ENCODE data around the gene STBD1. TPM values are rescaled to one million over a fixed set of nuclear protein-coding genes. Genes with fewer than 3 reads are reported as not detected.
"Not testable (repeated sequence)": the region's sequence is repeated elsewhere in the genome, so short reads cannot be mapped to it uniquely, and the experiment has no call there.

Gene STBD1
- total and polyA plus RNA-seq, 3 experiments from 2014 or later: 0.26 to 1.8 TPM; not detected in 1

DNA sequence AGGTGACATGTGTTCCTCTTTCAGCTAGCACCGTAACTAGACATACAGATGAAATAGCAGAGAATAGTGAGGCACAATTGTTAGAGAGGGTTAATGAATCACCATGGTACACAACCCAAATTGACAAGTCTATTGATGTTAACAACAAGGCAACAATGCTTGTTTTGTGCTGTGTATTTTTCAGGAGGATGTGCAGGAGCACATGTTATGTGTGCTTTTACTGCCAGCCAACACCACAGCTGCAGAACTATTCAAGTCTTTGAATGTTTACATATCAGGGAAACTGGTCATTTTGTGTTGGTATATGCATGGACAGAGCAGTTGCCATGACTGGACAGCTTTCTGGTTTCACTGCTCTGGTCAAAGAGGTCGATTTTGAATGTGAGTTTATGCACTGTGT lies 32.8 kb downstream of the STBD1 start:
- no peak overlapping the region for H3K4me3 Mint-ChIP-seq
- H3K36me3 ChIP-seq (ENCODE audit: insufficient read depth, low read length): no peaks in the 10 kb centered on the region
- no peak for DNase-seq
- H3K4me1 ChIP-seq (ENCODE audit: insufficient read depth, low read length): no peaks in the 10 kb centered on the region
- H3K27me3 Mint-ChIP-seq: peaks cover 3 to 24% of the 10 kb centered on the region in 2 donors
- H3K9me3 ChIP-seq (ENCODE audit: low read length): no peaks in the 10 kb centered on the region
- no peak overlapping the region for H3K4me3 ChIP-seq (ENCODE audit: low read length)
- peaks cover 0 to 4% (median 0%) of the 10 kb centered on the region in 3 donors for H3K4me1 Mint-ChIP-seq
- H3K27ac ChIP-seq (ENCODE audit: low read depth, low read length): no peak overlapping the region
- POLR2A ChIA-PET: no interaction called here
- CTCF ChIA-PET: no interaction called here
- no peaks in the 10 kb centered on the region for H3K9me3 Mint-ChIP-seq
- H3K27me3 ChIP-seq (ENCODE audit: insufficient read depth, low read length, poor library complexity, severe bottlenecking): no peaks in the 10 kb centered on the region
- peaks cover 0 to 8% (median 0%) of the 10 kb centered on the region in 3 donors for H3K36me3 Mint-ChIP-seq
- H3K27ac Mint-ChIP-seq: no peak overlapping the region

DNA sequence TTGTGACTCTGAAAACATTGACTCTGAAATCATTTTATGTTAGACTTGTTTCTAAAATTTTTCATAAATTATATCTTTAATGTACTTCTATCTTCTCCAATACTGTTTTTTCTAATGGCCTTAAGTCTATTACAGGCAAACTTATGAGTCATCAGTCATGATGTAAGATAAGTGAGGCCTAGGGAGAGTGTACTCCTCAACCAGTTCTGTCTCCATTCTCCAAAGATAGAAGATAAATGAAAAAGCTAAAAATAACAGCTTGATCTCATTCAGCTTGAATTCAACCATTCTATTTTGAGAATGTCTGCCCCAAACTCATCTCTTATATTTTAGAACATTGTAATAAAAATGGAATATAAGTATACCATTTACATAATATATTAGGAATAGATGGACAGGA lies 34.5 kb downstream of the STBD1 start:
- Mint-ChIP-seq H3K27me3 (peaks cover 3 to 20% of the 10 kb centered on the region in 2 donors), H3K4me1 (peaks cover 0 to 4% (median 0%) of the 10 kb centered on the region in 3 donors), H3K36me3 (peaks cover 0 to 11% (median 0%) of the 10 kb centered on the region in 3 donors), H3K27ac (no peak overlapping the region), H3K9me3 (peaks cover 0 to 5% (median 0%) of the 10 kb centered on the region in 5 donors), H3K4me3 (no peak overlapping the region)
- Histone ChIP-seq H3K27ac (ENCODE audit: low read depth, low read length) (no peak overlapping the region), H3K27me3 (ENCODE audit: insufficient read depth, low read length, poor library complexity, severe bottlenecking) (no peaks in the 10 kb centered on the region), H3K4me1 (ENCODE audit: insufficient read depth, low read length) (no peaks in the 10 kb centered on the region), H3K36me3 (ENCODE audit: insufficient read depth, low read length) (no peaks in the 10 kb centered on the region), H3K4me3 (ENCODE audit: low read length) (no peak overlapping the region), H3K9me3 (ENCODE audit: low read length) (no peaks in the 10 kb centered on the region)
- no peak for DNase-seq
- ChIA-PET CTCF (no interaction called here), POLR2A (no interaction called here)

DNA sequence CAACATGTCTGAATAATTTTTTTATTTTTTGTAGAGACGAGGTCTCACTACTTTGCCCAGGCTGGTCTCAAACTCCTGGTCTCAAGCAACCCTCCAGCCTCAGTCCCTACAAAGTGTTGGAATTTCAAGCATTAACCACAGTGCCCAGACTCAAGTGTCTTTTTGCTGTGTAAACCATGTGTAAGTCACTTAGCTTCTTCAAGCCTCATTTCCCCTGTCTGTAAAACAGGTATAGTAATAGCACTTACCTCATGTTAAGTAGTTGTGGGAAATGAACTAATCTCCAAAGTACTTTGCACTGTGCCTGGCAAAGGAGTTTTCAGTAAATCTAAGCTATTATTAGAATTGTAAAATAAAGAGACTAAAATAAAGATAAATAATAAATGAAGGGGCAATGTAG lies 35.7 kb downstream of the STBD1 start:
- Histone ChIP-seq H3K27me3 (ENCODE audit: insufficient read depth, low read length, poor library complexity, severe bottlenecking) (no peaks in the 10 kb centered on the region), H3K4me3 (ENCODE audit: low read length) (no peak overlapping the region), H3K9me3 (ENCODE audit: low read length) (no peaks in the 10 kb centered on the region), H3K36me3 (ENCODE audit: insufficient read depth, low read length) (no peaks in the 10 kb centered on the region), H3K27ac (ENCODE audit: low read depth, low read length) (no peak overlapping the region), H3K4me1 (ENCODE audit: insufficient read depth, low read length) (no peaks in the 10 kb centered on the region)
- H3K4me1 Mint-ChIP-seq: peaks cover 0 to 4% (median 0%) of the 10 kb centered on the region in 3 donors
- no peak overlapping the region for H3K27ac Mint-ChIP-seq
- H3K27me3 Mint-ChIP-seq: peaks cover 1 to 12% of the 10 kb centered on the region in 2 donors
- ChIA-PET CTCF (no interaction called here), POLR2A (no interaction called here)
- no peak for DNase-seq
- H3K4me3 Mint-ChIP-seq: no peak overlapping the region
- peaks cover 4 to 9% (median 4%) of the 10 kb centered on the region in 5 donors for H3K9me3 Mint-ChIP-seq
- peaks cover 0 to 12% (median 0%) of the 10 kb centered on the region in 3 donors for H3K36me3 Mint-ChIP-seq

DNA sequence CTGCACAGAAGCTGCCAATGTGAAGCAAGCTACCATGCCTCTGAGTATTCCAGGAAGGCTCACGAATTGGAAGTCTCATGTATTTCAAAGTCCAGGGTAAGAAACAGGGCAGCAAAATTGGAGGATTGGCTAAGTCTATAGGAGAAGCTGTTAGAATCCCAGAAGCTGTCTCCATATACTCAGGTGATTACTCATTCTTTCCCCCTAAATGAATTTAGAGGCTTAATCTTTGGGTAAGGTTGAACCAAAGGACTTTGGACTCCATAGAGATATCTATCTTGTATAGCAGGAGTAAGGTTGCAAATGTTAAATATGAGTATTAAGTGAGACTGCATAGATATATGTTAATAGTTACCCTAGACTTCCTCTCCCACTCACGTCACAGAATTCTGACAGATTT lies 36.3 kb downstream of the STBD1 start:
- ChIA-PET POLR2A (no interaction called here), CTCF (interaction anchor here (1.7 kb wide), 1 partner anchor 35 kb away, joined by 3 read pairs; no protein-coding TSS in a partner anchor)
- Mint-ChIP-seq H3K4me3 (no peak overlapping the region), H3K27me3 (peaks cover 1 to 15% of the 10 kb centered on the region in 2 donors), H3K9me3 (peaks cover 7 to 12% (median 10%) of the 10 kb centered on the region in 5 donors), H3K27ac (no peak overlapping the region), H3K4me1 (peaks cover 0 to 4% (median 0%) of the 10 kb centered on the region in 3 donors), H3K36me3 (peaks cover 0 to 19% (median 0%) of the 10 kb centered on the region in 3 donors)
- Histone ChIP-seq H3K27ac (ENCODE audit: low read depth, low read length) (no peak overlapping the region), H3K9me3 (ENCODE audit: low read length) (no peaks in the 10 kb centered on the region), H3K27me3 (ENCODE audit: insufficient read depth, low read length, poor library complexity, severe bottlenecking) (no peaks in the 10 kb centered on the region), H3K4me1 (ENCODE audit: insufficient read depth, low read length) (no peaks in the 10 kb centered on the region), H3K36me3 (ENCODE audit: insufficient read depth, low read length) (no peaks in the 10 kb centered on the region), H3K4me3 (ENCODE audit: low read length) (no peak overlapping the region)
- no peak for DNase-seq

DNA sequence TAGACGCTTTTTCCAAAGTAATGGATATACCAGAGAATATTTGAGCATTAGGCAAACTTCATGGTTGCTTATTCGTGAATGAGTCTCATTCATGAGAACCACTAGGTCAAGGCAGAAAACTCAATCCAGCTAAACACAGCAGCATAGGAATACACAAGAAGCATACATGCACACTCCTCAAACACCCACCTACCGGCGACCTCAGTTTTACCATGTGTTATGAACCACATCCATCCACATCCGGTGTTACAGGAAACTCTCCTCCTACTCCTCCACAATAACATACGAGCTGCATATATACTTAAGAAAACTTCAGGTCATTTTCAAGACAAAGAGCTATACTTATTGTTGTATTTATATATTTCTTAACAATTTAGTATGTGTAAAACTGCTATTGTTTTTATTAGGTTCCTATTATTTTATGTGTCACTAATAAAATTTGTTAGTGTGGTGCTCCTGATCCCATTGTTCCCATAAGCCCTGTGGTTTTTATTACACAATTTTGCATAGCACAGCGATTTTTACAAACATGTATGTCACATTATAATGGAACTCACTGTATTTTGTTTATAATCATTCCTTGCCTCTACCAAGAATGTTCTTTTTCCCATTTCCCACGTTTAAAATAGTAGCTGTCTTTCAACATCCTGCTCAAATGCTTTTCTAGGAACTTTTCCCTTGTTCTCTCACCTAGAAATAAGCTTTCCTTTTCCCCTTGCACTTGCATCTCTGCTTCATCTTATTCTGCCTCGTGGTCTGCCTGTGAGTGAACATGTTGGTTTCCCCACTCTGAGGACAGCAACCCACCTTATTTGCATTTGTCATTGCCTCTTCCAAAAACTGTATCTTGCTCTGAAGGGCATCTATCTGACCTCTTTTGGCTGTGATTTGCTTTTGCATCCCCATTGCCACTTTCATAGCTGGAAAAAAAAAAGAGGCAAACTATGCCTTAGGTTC lies 48.3 kb downstream of the STBD1 start:
- CTCF ChIA-PET: interaction anchor here (0.8 to 2.3 kb wide), 4 partner anchors 20 to 49 kb away, joined by 3 to 5 read pairs (median 4); no protein-coding TSS in a partner anchor
- Histone ChIP-seq H3K4me1 (ENCODE audit: insufficient read depth, low read length) (peaks cover 14% of the 10 kb centered on the region), H3K27me3 (ENCODE audit: insufficient read depth, low read length, poor library complexity, severe bottlenecking) (no peaks in the 10 kb centered on the region), H3K4me3 (ENCODE audit: low read length) (no peak overlapping the region), H3K27ac (ENCODE audit: low read depth, low read length) (no peak overlapping the region), H3K9me3 (ENCODE audit: low read length) (no peaks in the 10 kb centered on the region), H3K36me3 (ENCODE audit: insufficient read depth, low read length) (no peaks in the 10 kb centered on the region)
- POLR2A ChIA-PET: no interaction called here
- Mint-ChIP-seq H3K27me3 (peaks cover 0 to 1% of the 10 kb centered on the region in 2 donors), H3K9me3 (peaks cover 10 to 28% (median 26%) of the 10 kb centered on the region in 5 donors), H3K4me3 (peak overlapping the region in 6 of 7 donors; percentile 39 to 81 (median 63)), H3K27ac (no peak overlapping the region), H3K36me3 (peaks cover 0 to 23% (median 3%) of the 10 kb centered on the region in 3 donors), H3K4me1 (peaks cover 16 to 28% (median 19%) of the 10 kb centered on the region in 3 donors)
- DNase-seq: peak in 4 of 5 donors; percentile 2 to 47 (median 34)

DNA sequence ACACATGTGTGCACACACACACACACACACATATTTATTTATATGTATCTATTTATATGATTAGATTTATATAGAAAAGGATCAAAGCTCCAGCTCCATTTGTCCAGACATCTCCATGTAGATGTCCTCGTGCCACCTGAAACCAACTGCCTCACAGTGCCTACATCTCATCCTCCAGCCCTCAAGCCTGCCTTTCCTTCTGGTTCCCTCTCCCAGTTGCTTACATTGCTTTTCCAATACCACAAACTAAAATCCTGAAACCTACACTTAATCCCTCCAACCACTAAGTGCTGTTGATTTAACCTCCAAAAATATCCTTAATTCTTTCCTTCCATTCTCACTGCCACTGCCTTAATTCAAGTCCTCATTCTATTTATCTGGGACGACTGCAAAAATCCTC lies 51.4 kb downstream of the STBD1 start:
- Mint-ChIP-seq H3K36me3 (peaks cover 0 to 33% (median 3%) of the 10 kb centered on the region in 3 donors), H3K27ac (peak overlapping the region in 1 of 8 donors; percentile 14), H3K4me3 (no peak overlapping the region), H3K4me1 (peaks cover 16 to 28% (median 19%) of the 10 kb centered on the region in 3 donors), H3K9me3 (peaks cover 21 to 38% (median 30%) of the 10 kb centered on the region in 5 donors), H3K27me3 (peaks cover 1 to 4% of the 10 kb centered on the region in 2 donors)
- POLR2A ChIA-PET: no interaction called here
- H3K36me3 ChIP-seq (ENCODE audit: insufficient read depth, low read length): no peaks in the 10 kb centered on the region
- no peak overlapping the region for H3K27ac ChIP-seq (ENCODE audit: low read depth, low read length)
- H3K4me1 ChIP-seq (ENCODE audit: insufficient read depth, low read length): peaks cover 14% of the 10 kb centered on the region
- no peak overlapping the region for H3K4me3 ChIP-seq (ENCODE audit: low read length)
- H3K27me3 ChIP-seq (ENCODE audit: insufficient read depth, low read length, poor library complexity, severe bottlenecking): no peaks in the 10 kb centered on the region
- H3K9me3 ChIP-seq (ENCODE audit: low read length): no peaks in the 10 kb centered on the region
- CTCF ChIA-PET: no interaction called here
- DNase-seq: no peak

DNA sequence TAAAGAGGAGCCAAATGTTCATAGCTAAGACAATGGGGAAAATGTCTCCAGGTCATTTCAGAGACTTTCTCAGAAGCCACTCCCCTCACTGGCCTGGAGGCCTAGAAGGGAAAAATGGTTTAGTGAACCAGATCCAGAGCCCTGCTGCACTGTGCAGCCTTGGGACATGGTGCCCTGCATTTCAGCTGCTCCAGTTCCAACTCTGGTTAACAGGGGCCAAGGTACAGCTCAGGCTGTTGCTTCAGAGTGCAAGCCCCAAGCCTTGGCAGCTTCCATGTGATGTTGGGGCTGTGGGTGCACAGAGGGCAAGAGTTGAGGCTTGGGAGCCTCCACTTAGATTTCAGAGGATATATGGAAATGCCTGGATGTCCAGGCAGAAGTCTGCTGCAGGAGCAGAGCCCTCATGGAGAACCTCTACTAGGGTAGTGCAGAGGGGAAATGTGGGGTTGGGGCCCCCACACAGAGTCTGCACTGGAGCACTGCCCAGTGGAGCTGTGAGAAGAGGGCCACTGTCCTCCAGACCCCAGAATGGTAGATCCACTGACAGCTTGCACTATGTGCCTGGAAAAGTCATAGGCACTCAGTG lies 53.4 kb downstream of the STBD1 start:
- Mint-ChIP-seq H3K27me3 (peaks cover 4 to 12% of the 10 kb centered on the region in 2 donors), H3K9me3 (peaks cover 21 to 38% (median 30%) of the 10 kb centered on the region in 5 donors), H3K36me3 (peaks cover 0 to 33% (median 3%) of the 10 kb centered on the region in 3 donors), H3K4me1 (peaks cover 5 to 14% (median 5%) of the 10 kb centered on the region in 3 donors), H3K27ac (peak overlapping the region in 1 of 8 donors; percentile 19)
- H3K27me3 ChIP-seq (ENCODE audit: insufficient read depth, low read length, poor library complexity, severe bottlenecking); H3K9me3 ChIP-seq (ENCODE audit: low read length); H3K27ac ChIP-seq (ENCODE audit: low read depth, low read length); H3K4me1 ChIP-seq (ENCODE audit: insufficient read depth, low read length); H3K4me3 Mint-ChIP-seq; CTCF ChIA-PET; DNase-seq; H3K4me3 ChIP-seq (ENCODE audit: low read length); H3K36me3 ChIP-seq (ENCODE audit: insufficient read depth, low read length); POLR2A ChIA-PET: not testable (repeated sequence)

Data from CD8-positive, alpha-beta memory T cell (primary cell).